HL-60 (cell line): ENCODE measurements around the gene OAS1.

ENCODE experiments used
- DNase-seq, 2 experiments: peaks; one replicate each; pipeline ENCODE4 v3.0.0-alpha.2; 2010 to 2020; ENCODE audit warnings: low read depth in 1 of 2, low spot score in 1 of 2
- H3K27ac ChIP-seq: fragments of 250-450 bp; sonication (Bioruptor Pico); replicated peaks from 2 replicates; pipeline ENCODE4 v1.5.1; 2020; ENCODE audit warnings: mild to moderate bottlenecking, moderate library complexity
- H3K27me3 ChIP-seq: fragments of 250-450 bp; sonication (Bioruptor Pico); 2 replicates; pipeline ENCODE4 v1.5.1; 2021; ENCODE audit warnings: mild to moderate bottlenecking, moderate library complexity; ENCODE audit not compliant: insufficient read depth, poor library complexity, severe bottlenecking
- H3K4me3 ChIP-seq: replicated peaks from 2 replicates; pipeline ENCODE4 v1.5.1; 2011; ENCODE audit warnings: mild to moderate bottlenecking, control low read depth, low read length; ENCODE audit not compliant: insufficient read depth
- CTCF ChIP-seq: IDR thresholded peaks from one replicate; pipeline ENCODE4 v1.5.1; 2011; ENCODE audit warnings: low read length, control low read depth, inconsistent platforms; ENCODE audit not compliant: insufficient read depth
- GABPA ChIP-seq: IDR thresholded peaks from 2 replicates; pipeline ENCODE4 v1.6.1; 2012; ENCODE audit warnings: low read depth
- POLR2AphosphoS5 ChIP-seq: IDR thresholded peaks from 2 replicates; pipeline ENCODE4 v1.6.1; 2012; ENCODE audit warnings: low read depth
- REST ChIP-seq: IDR thresholded peaks from 2 replicates; pipeline ENCODE4 v1.6.1; 2012; ENCODE audit warnings: low read depth; ENCODE audit not compliant: insufficient replicate concordance
- SPI1 ChIP-seq: IDR thresholded peaks from 2 replicates; pipeline ENCODE4 v1.6.1; 2012; ENCODE audit warnings: low read depth, mild to moderate bottlenecking, borderline replicate concordance

OAS1 gene

DNA sequence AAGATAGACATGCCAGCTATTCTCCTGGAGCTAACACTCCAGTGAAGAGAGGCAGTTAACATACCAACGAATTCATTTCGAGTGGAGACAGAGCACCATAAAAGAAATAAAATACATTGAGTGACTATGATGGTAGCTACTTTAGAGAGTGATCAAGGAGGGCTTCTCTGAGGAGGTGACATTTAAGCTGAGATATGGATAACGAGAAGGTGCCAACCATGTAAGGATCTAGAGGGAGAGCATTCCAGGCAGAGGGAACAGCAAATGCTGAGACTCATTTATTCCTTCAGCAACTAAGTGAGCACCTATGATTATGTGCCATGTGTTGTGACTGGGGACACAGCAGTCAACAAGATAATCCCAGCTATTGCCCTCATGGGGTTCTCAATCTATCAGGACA is 28.3 kb upstream of the OAS1 start:
- no peak for DNase-seq
- TF ChIP-seq REST (no peak), GABPA (no peak), POLR2AphosphoS5 (no peak), SPI1 (no peak), CTCF (no peak)
- H3K27me3 ChIP-seq: peaks cover 18% of the 10 kb centered on the region
- no peak overlapping the region for H3K4me3 ChIP-seq
- no peak overlapping the region for H3K27ac ChIP-seq

- no peak for TF ChIP-seq GABPA
- TF ChIP-seq CTCF: no peak
- no peak for TF ChIP-seq REST
- no peak for TF ChIP-seq SPI1
- TF ChIP-seq POLR2AphosphoS5: no peak
- peaks cover 18% of the 10 kb centered on the region for H3K27me3 ChIP-seq
- DNase-seq: no peak
- H3K27ac ChIP-seq: no peak overlapping the region
- H3K4me3 ChIP-seq: no peak overlapping the region
Observed at GRCh38 chr12:112879191-112879705, 27.5 kb upstream of the OAS1 start.

GRCh38 chr12:112881602-112882001 is 25.2 kb upstream of the OAS1 start:
- TF ChIP-seq SPI1 (no peak), REST (no peak), CTCF (no peak), POLR2AphosphoS5 (no peak), GABPA (no peak)
- no peak for DNase-seq
- peaks cover 11% of the 10 kb centered on the region for H3K27me3 ChIP-seq
- H3K4me3 ChIP-seq: no peak overlapping the region
- H3K27ac ChIP-seq: no peak overlapping the region
